Activated B cell treated with CpG ODN at 0.5 μM for 24 hours (primary cell): ENCODE data around the gene PCDH12. TPM values are rescaled to one million over a fixed set of nuclear protein-coding genes. Genes with fewer than 3 reads are reported as not detected.
A peak's percentile ranks its signal among the peaks of the same experiment; 100 is the strongest.

Experiments used
- ATAC-seq: fragments of 200-7000 bp; cut with Tn5 transposase; one replicate; pipeline ENCODE4 v1.10.0; 2021; ENCODE audit warnings: low read depth, mild to moderate bottlenecking, moderate library complexity
- CTCF ChIA-PET: fragments of 350-600 bp; sonication (Branson Sonifier 250); formaldehyde crosslinking; loops from one replicate; lab custom pipeline; 2021; ENCODE audit warnings: antibody characterized with exemption; lab: Charles Lee
- POLR2A ChIA-PET: fragments of 350-600 bp; sonication (Branson Sonifier 250); formaldehyde crosslinking; loops from one replicate; lab custom pipeline; 2021; ENCODE audit warnings: antibody characterized with exemption; lab: Charles Lee
- DNase-seq: peaks from one replicate; pipeline ENCODE4 v3.0.0; 2022
- H3K27ac Mint-ChIP-seq: one replicate; pipeline ENCODE4 v1.8.0; 2020; ENCODE audit warnings: mixed read lengths
- H3K27me3 Mint-ChIP-seq: one replicate; pipeline ENCODE4 v1.8.0; 2021; ENCODE audit warnings: mixed read lengths
- H3K36me3 Mint-ChIP-seq: one replicate; pipeline ENCODE4 v1.8.0; 2021; ENCODE audit warnings: low read depth, mixed read lengths
- H3K4me1 Mint-ChIP-seq: one replicate; pipeline ENCODE4 v1.8.0; 2021; ENCODE audit warnings: mixed read lengths
- H3K4me3 Mint-ChIP-seq: one replicate; pipeline ENCODE4 v1.8.0; 2020; ENCODE audit warnings: mild to moderate bottlenecking, mixed read lengths
- H3K9me3 Mint-ChIP-seq: one replicate; pipeline ENCODE4 v1.8.0; 2020; ENCODE audit warnings: mixed read lengths
- intact Hi-C: fragments of 100-400 bp; cut with micrococcal nuclease; formaldehyde crosslinking; loops from one replicate; pipeline ENCODE4 v1.15.1; 2024
- total RNA-seq: library from RNA; stranded (reverse); gene quantifications from 2 replicates; pipeline ENCODE4 v1.2.3, GENCODE V29; 2022
- TF ChIP-seq, protein P1 (sequence below): fragments of 200-600 bp; IDR thresholded peaks from one replicate; pipeline ENCODE4 v1.8.0; 2022; ENCODE audit warnings: antibody characterized with exemption, mild to moderate bottlenecking

The PCDH12 gene
- total RNA-seq, 1 donor from 2014 or later = not detected

DNA sequence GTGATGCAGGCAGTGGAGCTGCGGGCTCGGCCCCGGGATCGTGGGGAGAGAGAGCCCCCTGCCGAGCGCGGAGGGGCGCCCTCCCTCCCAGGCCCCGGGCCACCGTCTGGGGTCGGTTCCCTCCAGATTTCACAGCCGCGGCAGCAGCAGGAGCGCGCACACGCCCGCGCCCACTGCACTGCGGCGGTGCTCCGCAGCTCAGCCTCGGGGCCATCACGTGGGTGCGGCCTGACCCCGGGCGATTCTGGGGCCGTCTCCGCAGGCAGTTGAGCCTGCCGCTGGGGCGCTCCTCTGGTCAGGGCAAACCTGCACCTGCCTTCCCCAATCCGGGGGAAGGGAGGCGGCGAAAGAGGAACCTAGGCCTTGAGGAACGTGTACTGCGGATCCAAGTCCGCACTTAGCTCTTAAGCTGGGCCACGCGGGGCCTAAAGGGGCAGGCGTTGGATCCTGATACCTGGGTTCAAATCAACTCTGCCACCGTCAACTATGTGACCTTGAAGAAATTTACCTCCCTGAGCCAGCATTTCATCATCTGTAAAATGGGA is 43.7 kb downstream of the PCDH12 start:
- no peaks in the 10 kb centered on the region for H3K9me3 Mint-ChIP-seq
- ATAC-seq = peak; percentile 78
- peak; percentile 47 for DNase-seq
- ChIA-PET POLR2A (interaction anchor here (1.1 to 2.3 kb wide), 2 partner anchors 9 to 55 kb away, joined by 4 to 24 read pairs; partner anchors contain the start of genes DELE1 and RNF14), CTCF (interaction anchor here (0.8 to 1.7 kb wide), 5 partner anchors 10 to 249 kb away, joined by 3 to 10 read pairs (median 6); partner anchors contain the start of gene DELE1)
- H3K27me3 Mint-ChIP-seq = peaks cover 8% of the 10 kb centered on the region
- peak overlapping the region; percentile 72 for H3K4me3 Mint-ChIP-seq
- H3K4me1 Mint-ChIP-seq = peaks cover 40% of the 10 kb centered on the region
- intact Hi-C loops = loop anchor here (1.0 to 2.0 kb wide), 3 partner anchors 9 to 212 kb away; partner anchors contain the start of genes DELE1 and PCDH1
- no peaks in the 10 kb centered on the region for H3K36me3 Mint-ChIP-seq
- no peak overlapping the region for H3K27ac Mint-ChIP-seq
- TF ChIP-seq, protein P1, sequence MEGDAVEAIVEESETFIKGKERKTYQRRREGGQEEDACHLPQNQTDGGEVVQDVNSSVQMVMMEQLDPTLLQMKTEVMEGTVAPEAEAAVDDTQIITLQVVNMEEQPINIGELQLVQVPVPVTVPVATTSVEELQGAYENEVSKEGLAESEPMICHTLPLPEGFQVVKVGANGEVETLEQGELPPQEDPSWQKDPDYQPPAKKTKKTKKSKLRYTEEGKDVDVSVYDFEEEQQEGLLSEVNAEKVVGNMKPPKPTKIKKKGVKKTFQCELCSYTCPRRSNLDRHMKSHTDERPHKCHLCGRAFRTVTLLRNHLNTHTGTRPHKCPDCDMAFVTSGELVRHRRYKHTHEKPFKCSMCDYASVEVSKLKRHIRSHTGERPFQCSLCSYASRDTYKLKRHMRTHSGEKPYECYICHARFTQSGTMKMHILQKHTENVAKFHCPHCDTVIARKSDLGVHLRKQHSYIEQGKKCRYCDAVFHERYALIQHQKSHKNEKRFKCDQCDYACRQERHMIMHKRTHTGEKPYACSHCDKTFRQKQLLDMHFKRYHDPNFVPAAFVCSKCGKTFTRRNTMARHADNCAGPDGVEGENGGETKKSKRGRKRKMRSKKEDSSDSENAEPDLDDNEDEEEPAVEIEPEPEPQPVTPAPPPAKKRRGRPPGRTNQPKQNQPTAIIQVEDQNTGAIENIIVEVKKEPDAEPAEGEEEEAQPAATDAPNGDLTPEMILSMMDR = no peak

DNA sequence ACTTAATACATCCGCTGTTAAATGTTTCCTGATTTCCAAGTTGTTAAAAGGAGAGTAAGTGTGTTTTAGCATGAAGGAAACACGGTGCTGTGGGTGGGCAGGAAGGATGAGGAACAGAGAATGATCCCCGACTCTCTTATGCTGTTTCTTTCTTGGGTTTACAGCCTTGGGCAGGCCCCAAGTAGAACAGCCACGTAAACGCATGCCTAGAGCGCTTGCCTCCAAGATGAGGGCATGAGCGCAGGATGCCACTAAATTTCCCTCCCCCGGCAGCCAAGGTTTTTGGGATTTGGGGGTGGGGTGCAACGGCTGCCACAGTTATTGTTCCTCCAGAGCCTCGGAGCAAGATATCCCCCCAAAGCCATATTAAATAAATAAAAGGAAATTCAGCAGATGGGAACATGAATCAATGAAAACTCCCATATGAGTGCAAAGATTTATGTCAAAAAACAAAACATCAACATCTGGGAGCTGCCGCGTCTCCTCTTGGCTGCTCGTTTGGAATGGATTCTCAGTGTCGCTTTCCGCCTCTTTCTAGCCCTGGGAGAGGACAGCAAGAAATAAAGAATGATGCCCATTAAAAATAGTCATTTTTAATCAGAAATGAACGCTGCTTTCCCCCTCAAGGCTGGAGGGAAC is 44.3 kb downstream of the PCDH12 start:
- TF ChIP-seq, protein P1 = no peak
- intact Hi-C loops = loop anchor here (1.0 to 2.0 kb wide), 3 partner anchors 10 to 211 kb away; partner anchors contain the start of genes DELE1 and PCDH1
- Mint-ChIP-seq H3K9me3 (no peaks in the 10 kb centered on the region), H3K27ac (no peak overlapping the region), H3K4me3 (peak overlapping the region; percentile 72), H3K27me3 (peaks cover 8% of the 10 kb centered on the region), H3K36me3 (no peaks in the 10 kb centered on the region), H3K4me1 (peaks cover 40% of the 10 kb centered on the region)
- ATAC-seq (no peak), DNase-seq (no peak)
- ChIA-PET CTCF (interaction anchor here (0.8 to 1.7 kb wide), 4 partner anchors 10 to 221 kb away, joined by 3 to 10 read pairs (median 8); partner anchors contain the start of gene DELE1), POLR2A (interaction anchor here (1.1 to 2.3 kb wide), 3 partner anchors 10 to 55 kb away, joined by 3 to 24 read pairs (median 4); partner anchors contain the start of genes DELE1 and RNF14)

DNA sequence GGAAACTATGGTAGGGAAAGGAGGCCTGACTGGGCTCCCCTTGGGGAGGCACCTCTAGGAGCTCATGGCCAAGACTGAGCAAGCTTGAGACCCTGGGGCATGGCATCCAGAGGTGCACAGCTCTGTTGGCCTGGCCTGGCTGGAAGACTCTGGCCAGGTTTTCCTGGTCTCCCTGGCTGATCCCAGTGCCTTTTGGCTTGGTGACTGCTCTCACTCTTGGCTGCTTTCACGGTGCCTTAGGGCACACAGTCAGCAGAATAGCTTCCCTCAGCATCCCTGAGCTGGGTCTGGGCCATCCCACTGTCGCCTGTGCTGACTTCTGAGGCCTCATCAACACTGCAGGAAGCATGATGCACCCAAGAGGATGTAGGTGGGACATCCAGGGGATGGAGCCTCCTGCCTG is 47.7 kb downstream of the PCDH12 start:
- POLR2A ChIA-PET = no interaction called here
- peaks cover 20% of the 10 kb centered on the region for H3K4me1 Mint-ChIP-seq
- intact Hi-C loops = no loop called here
- no peaks in the 10 kb centered on the region for H3K36me3 Mint-ChIP-seq
- no peak overlapping the region for H3K27ac Mint-ChIP-seq
- ATAC-seq (no peak), DNase-seq (no peak)
- H3K27me3 Mint-ChIP-seq = peaks cover 8% of the 10 kb centered on the region
- TF ChIP-seq, protein P1 = no peak
- H3K4me3 Mint-ChIP-seq = no peak overlapping the region
- CTCF ChIA-PET = no interaction called here
- H3K9me3 Mint-ChIP-seq = peaks cover 4% of the 10 kb centered on the region

DNA sequence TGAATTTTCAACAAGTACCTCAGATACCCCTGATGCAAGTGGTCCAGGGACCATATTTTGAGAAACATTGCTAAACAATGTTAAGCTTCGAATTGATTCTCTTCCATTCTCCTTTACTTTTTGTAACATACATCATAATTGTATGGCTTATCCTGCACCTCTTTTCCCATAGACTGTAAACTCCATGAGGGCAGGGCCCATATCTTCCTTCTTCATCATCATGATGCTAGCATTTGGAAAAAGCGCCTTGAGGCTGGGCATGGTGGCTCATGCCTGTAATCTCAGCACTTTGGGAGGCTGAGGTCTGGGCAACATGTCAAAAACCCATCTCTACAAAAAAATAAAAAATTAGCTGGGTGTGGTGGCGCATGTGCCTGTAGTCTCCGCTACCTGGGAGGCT is 48.8 kb downstream of the PCDH12 start:
- Mint-ChIP-seq H3K36me3 (no peaks in the 10 kb centered on the region), H3K4me3 (no peak overlapping the region), H3K27ac (no peak overlapping the region), H3K4me1 (peaks cover 11% of the 10 kb centered on the region), H3K27me3 (peaks cover 8% of the 10 kb centered on the region), H3K9me3 (peaks cover 4% of the 10 kb centered on the region)
- intact Hi-C loops = no loop called here
- ATAC-seq = no peak
- ChIA-PET CTCF (no interaction called here), POLR2A (no interaction called here)
- no peak for DNase-seq
- TF ChIP-seq, protein P1 = no peak

DNA sequence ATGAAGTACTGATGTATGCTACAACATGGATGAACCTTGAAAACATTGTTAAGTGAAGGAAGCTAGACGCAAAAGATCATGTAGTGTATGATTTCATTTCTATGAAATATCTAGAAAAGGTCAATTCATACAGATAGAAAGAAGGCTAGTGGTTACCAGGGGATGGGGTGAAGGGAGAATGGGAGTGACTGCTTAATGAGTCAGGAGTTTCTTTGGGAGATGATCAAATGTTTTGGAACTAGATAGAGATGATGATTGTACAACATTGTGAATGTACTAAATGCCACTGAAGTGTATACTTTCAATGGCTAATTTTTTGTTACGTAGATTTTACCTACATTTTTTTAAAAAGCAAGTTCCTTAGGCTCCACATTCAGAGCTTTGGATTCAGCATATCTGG is 49.2 kb downstream of the PCDH12 start:
- ATAC-seq (no peak), DNase-seq (no peak)
- Mint-ChIP-seq H3K9me3 (peaks cover 4% of the 10 kb centered on the region), H3K27me3 (peaks cover 11% of the 10 kb centered on the region), H3K36me3 (no peaks in the 10 kb centered on the region), H3K4me3 (no peak overlapping the region), H3K27ac (no peak overlapping the region), H3K4me1 (peaks cover 9% of the 10 kb centered on the region)
- CTCF ChIA-PET = no interaction called here
- POLR2A ChIA-PET = no interaction called here
- TF ChIP-seq, protein P1 = no peak
- intact Hi-C loops = no loop called here
